Effector memory CD8-positive, alpha-beta T cell (primary cell): ENCODE results near the gene BRCA1.
"Not testable (repeated sequence)": the region's sequence is repeated elsewhere in the genome, so short reads cannot be mapped to it uniquely, and the experiment has no call there.

Experiments used
- ATAC-seq: fragments of 150-1000 bp; cut with Tn5 transposase; replicated peaks from 2 replicates; pipeline ENCODE4 v1.10.0; 2021; ENCODE audit warnings: mild to moderate bottlenecking, moderate library complexity
- DNase-seq, 3 experiments: peaks; one replicate each; pipeline ENCODE4 v3.0.0; 2021
- H3K27ac Mint-ChIP-seq, 2 donors: one replicate each; pipeline ENCODE4 v1.8.0; 2022; ENCODE audit warnings: mild to moderate bottlenecking in 2 of 2, mixed read lengths in 2 of 2, moderate library complexity in 2 of 2
- H3K27me3 Mint-ChIP-seq, 2 donors: one replicate each; pipeline ENCODE4 v1.8.0; 2022; ENCODE audit warnings: mixed read lengths in 2 of 2
- H3K36me3 Mint-ChIP-seq: one replicate; pipeline ENCODE4 v1.8.0; 2022; ENCODE audit warnings: mild to moderate bottlenecking, moderate library complexity, mixed read lengths; ENCODE audit not compliant: insufficient read depth
- H3K4me1 Mint-ChIP-seq, 2 donors: one replicate each; pipeline ENCODE4 v1.8.0; 2022; ENCODE audit warnings: low read depth in 2 of 2, mixed read lengths in 2 of 2
- H3K4me3 Mint-ChIP-seq, 2 donors: one replicate each; pipeline ENCODE4 v1.8.0; 2022; ENCODE audit warnings: mild to moderate bottlenecking in 2 of 2, mixed read lengths in 2 of 2, moderate library complexity in 2 of 2
- H3K9me3 Mint-ChIP-seq, 2 donors: one replicate each; pipeline ENCODE4 v1.8.0; 2022; ENCODE audit warnings: mixed read lengths in 2 of 2

Gene BRCA1

GRCh38 chr17:43069368-43069898 is 55.7 kb downstream of the BRCA1 start:
- Mint-ChIP-seq H3K4me3 (no peak overlapping the region), H3K4me1 (no peaks in the 10 kb centered on the region), H3K27ac (no peak overlapping the region), H3K27me3 (no peaks in the 10 kb centered on the region), H3K36me3 (peaks cover 3% of the 10 kb centered on the region), H3K9me3 (no peaks in the 10 kb centered on the region)
- no peak for ATAC-seq
- DNase-seq: no peak

DNA sequence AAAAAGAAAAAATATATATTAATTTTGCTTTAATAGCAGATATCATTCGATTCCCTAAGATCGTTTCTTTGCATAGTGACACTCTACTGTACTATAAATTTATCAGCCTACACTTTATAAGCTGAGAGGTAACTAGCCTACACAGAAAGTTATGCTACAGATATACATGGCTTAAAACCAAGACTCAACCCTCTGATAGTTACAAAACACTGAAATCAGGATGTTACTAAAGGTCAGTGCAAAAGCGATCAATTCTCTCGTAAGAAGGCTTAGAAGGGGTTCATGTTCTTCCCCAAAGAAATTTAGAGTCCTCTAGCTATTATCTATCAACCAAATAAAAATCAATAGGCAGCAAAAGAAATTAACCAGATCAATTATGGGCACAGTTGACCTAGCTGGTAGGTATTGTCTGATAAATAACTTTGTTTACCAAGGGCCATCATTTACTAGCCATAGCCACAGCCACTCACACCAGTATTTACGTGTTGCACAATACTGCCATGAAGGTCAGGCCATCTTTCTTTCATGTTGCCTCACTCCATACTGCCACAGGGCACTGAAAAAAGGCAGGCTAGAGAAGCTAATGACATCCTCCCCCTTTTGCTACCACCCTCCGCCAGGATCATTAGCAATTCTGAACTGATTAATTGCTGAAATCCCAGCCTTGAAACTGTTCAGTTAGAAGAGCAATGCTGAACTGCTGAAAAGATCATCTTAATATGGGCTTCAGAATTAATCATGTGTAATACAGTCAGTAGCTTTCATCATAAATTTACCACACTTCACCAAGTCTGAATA is 56.4 kb downstream of the BRCA1 start:
- no peak for ATAC-seq
- Mint-ChIP-seq H3K27me3 (no peaks in the 10 kb centered on the region), H3K9me3 (no peaks in the 10 kb centered on the region)

GRCh38 chr17:43062984-43063638 is 62.1 kb downstream of the BRCA1 start:
- H3K9me3 Mint-ChIP-seq: no peaks in the 10 kb centered on the region
- no peaks in the 10 kb centered on the region for H3K27me3 Mint-ChIP-seq
- no peak for ATAC-seq
- no peak overlapping the region for H3K27ac Mint-ChIP-seq
- no peak overlapping the region for H3K4me3 Mint-ChIP-seq
- DNase-seq: no peak
- H3K36me3 Mint-ChIP-seq: no peaks in the 10 kb centered on the region
- no peaks in the 10 kb centered on the region for H3K4me1 Mint-ChIP-seq

More for the DNA sequence above, 56.4 kb downstream of the BRCA1 start:
- H3K27ac Mint-ChIP-seq: no peak overlapping the region
- H3K4me1 Mint-ChIP-seq: no peaks in the 10 kb centered on the region
- no peak for DNase-seq
- H3K36me3 Mint-ChIP-seq: no peaks in the 10 kb centered on the region
- H3K4me3 Mint-ChIP-seq: no peak overlapping the region

- Mint-ChIP-seq H3K9me3 (no peaks in the 10 kb centered on the region), H3K36me3 (peaks cover 7% of the 10 kb centered on the region), H3K4me3 (no peak overlapping the region), H3K27ac (no peak overlapping the region), H3K27me3 (no peaks in the 10 kb centered on the region), H3K4me1 (no peaks in the 10 kb centered on the region)
- ATAC-seq (no peak), DNase-seq (no peak)
These were observed 69.1 kb downstream of the BRCA1 start for GRCh38 chr17:43056051-43056450.

DNA sequence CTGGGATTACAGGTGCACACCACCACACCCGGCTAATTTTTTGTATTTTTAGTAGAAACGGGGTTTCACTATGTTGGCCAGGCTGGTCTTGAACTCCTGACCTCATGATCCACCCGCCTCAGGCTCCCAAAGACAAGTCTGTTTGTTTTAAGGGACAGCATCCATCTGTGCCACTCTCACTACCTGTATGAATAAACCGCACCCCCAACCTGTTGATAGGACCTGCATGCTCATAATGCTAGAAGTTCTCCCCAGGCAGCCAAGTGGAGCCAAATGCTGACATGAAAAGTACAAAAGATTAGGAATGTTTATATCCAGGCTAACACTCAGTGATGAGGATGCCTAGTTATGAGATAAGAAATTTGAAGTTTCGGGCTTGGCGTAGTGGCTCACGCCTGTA is 72.2 kb downstream of the BRCA1 start:
- H3K36me3 Mint-ChIP-seq: not testable (repeated sequence)

GRCh38 chr17:43051969-43052368 is 73.2 kb downstream of the BRCA1 start:
- Mint-ChIP-seq H3K36me3 (peaks cover 7% of the 10 kb centered on the region), H3K4me3 (no peak overlapping the region), H3K27me3 (no peaks in the 10 kb centered on the region), H3K4me1 (no peaks in the 10 kb centered on the region), H3K9me3 (no peaks in the 10 kb centered on the region), H3K27ac (no peak overlapping the region)
- ATAC-seq: no peak
- DNase-seq: no peak

More for the DNA sequence above, 72.2 kb downstream of the BRCA1 start:
- not testable (repeated sequence) for ATAC-seq, H3K9me3 Mint-ChIP-seq, H3K27ac Mint-ChIP-seq, DNase-seq, H3K4me1 Mint-ChIP-seq, H3K4me3 Mint-ChIP-seq, H3K27me3 Mint-ChIP-seq

- no peak for DNase-seq
- no peak for ATAC-seq
- H3K36me3 Mint-ChIP-seq: peaks cover 4% of the 10 kb centered on the region
- no peaks in the 10 kb centered on the region for H3K4me1 Mint-ChIP-seq
- H3K27me3 Mint-ChIP-seq: no peaks in the 10 kb centered on the region
- no peaks in the 10 kb centered on the region for H3K9me3 Mint-ChIP-seq
- no peak overlapping the region for H3K4me3 Mint-ChIP-seq
- H3K27ac Mint-ChIP-seq: peak overlapping the region in 1 of 2 donors; percentile 46
These were observed 81.1 kb downstream of the BRCA1 start for GRCh38 chr17:43044024-43044423.

GRCh38 chr17:43043307-43043706 is 81.9 kb downstream of the BRCA1 start:
- Mint-ChIP-seq H3K4me3 (no peak overlapping the region), H3K27ac (peak overlapping the region in 1 of 2 donors; percentile 46), H3K27me3 (no peaks in the 10 kb centered on the region), H3K36me3 (peaks cover 4% of the 10 kb centered on the region), H3K9me3 (no peaks in the 10 kb centered on the region), H3K4me1 (no peaks in the 10 kb centered on the region)
- ATAC-seq (no peak), DNase-seq (no peak)

DNA sequence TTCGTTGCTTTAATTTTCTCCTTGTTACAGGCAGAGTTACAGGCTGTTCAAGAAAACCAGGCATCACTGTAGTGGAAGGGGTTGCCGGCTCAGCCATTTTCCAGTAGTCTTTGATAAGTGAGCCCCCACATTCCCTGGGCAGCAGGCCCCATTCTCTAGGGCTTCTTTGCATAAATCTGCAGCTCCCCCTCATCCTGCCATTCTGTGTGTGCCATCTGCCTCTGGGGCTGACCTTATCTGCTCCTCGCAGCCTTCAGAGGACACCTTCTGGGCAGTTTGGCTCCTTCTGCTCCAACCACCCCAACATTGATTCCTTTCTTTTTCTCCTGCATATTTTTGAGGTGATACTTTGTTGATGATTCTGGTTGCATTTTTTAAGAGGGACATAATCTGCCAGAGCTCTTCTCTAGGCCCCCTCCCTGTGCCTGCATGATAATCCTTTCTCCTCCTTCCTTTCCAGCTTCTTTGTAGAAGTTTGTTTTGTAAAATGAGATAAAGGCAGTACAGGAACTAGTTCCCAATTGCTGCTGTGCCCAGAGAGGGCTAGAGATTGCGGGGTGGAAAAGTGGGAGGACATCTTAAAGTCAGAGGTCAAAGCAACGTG is 83.0 kb downstream of the BRCA1 start:
- Mint-ChIP-seq H3K27ac (no peak overlapping the region), H3K9me3 (no peaks in the 10 kb centered on the region), H3K36me3 (peaks cover 4% of the 10 kb centered on the region), H3K4me1 (no peaks in the 10 kb centered on the region), H3K27me3 (no peaks in the 10 kb centered on the region), H3K4me3 (no peak overlapping the region)
- DNase-seq (no peak), ATAC-seq (no peak)

- Mint-ChIP-seq H3K36me3 (peaks cover 4% of the 10 kb centered on the region), H3K4me1 (no peaks in the 10 kb centered on the region), H3K9me3 (no peaks in the 10 kb centered on the region), H3K4me3 (no peak overlapping the region), H3K27me3 (no peaks in the 10 kb centered on the region), H3K27ac (peak overlapping the region in 1 of 2 donors; percentile 57)
- DNase-seq (no peak), ATAC-seq (no peak)
These were observed 84.5 kb downstream of the BRCA1 start for GRCh38 chr17:43040655-43041054.

DNA sequence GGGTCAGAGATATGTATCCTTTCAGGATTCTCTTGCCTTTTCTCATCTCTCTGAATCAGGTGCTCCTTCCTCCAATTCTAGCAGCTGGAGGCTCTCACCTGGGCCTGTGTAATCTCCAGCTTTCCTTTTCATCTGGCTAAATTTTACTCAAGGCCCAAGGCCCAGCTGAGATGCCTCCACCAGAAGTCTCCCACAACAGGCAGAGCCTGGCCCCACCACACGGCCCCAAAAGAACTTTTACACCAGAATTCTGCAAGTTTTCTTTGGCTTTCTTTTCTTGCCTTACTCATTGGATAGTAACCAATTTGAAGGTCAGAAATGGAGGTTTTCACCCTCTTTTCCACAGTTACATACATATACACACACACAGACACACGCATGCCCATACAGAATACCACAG is 85.5 kb downstream of the BRCA1 start:
- Mint-ChIP-seq H3K27me3 (no peaks in the 10 kb centered on the region), H3K4me3 (no peak overlapping the region), H3K27ac (no peak overlapping the region), H3K9me3 (no peaks in the 10 kb centered on the region), H3K4me1 (no peaks in the 10 kb centered on the region), H3K36me3 (peaks cover 4% of the 10 kb centered on the region)
- no peak for DNase-seq
- ATAC-seq: no peak

- Mint-ChIP-seq H3K9me3 (no peaks in the 10 kb centered on the region), H3K27ac (no peak overlapping the region), H3K4me1 (no peaks in the 10 kb centered on the region), H3K36me3 (peaks cover 4% of the 10 kb centered on the region), H3K27me3 (no peaks in the 10 kb centered on the region), H3K4me3 (no peak overlapping the region)
- ATAC-seq: no peak
- no peak for DNase-seq
These were observed 90.3 kb downstream of the BRCA1 start for GRCh38 chr17:43034894-43035293.

DNA sequence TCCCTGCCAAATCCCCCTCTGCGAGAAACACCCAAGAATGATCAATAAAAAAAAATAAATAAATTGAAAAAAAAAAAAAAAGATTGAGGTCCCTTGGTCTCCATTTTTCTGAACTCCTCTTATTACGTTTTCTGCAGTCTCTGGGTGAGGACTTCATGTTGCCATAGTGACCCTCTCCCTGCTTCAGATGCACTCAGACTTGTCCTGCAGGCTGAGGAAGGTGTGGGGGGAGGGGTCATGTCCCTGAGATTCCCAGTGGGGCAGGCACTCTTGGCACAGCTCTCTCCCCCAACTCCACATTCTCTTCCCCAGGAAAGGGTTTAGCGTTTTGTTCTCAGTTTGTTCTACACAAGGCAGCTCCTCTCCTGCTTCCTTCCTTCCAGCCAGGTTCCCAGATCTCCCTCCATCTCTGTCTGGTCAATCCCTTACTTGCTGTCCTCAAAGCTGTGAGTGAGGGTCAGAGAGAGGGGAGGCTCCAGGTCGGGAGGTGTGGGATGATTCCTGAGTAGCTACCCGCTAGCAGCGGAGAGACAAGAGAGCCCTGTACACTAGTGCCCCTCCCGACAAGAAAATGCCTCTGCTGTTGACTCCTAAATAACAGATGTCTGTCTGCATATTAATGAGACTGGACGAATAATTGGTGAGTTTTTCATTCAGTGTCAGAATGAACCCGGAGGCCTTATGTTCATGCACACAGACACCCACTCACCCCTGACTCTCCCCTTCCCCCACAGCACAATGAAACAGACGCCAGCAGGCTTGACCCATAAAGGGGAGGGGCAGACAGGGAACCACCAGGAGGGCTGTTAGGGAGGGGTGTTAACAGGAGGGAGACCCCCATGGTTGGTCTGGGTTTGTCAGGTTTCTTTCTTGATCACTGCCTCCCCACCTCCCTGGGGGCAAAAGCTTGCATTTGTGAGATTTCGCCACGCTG is 90.9 kb downstream of the BRCA1 start:
- H3K36me3 Mint-ChIP-seq: peaks cover under 1% of the 10 kb centered on the region
- DNase-seq (no peak), ATAC-seq (no peak)
- no peaks in the 10 kb centered on the region for H3K4me1 Mint-ChIP-seq
- H3K9me3 Mint-ChIP-seq: no peaks in the 10 kb centered on the region
- H3K4me3 Mint-ChIP-seq: no peak overlapping the region
- H3K27ac Mint-ChIP-seq: no peak overlapping the region
- H3K27me3 Mint-ChIP-seq: no peaks in the 10 kb centered on the region
